MM.1S (cell line): ENCODE data around the gene EPN3.

Experiments used
- DNase-seq: peaks from one replicate; pipeline ENCODE4 v3.0.0-alpha.2; 2015
- H2AFZ ChIP-seq: fragments of 300-600 bp; sonication (generic); 2 replicates; pipeline ENCODE4 v1.6.0; 2016; ENCODE audit warnings: antibody characterized with exemption, low read length
- H3F3A ChIP-seq: fragments of 300-600 bp; sonication (generic); 2 replicates; pipeline ENCODE4 v1.6.1; 2016; ENCODE audit warnings: mild to moderate bottlenecking, antibody characterized with exemption, low read length, moderate library complexity, mixed read lengths; ENCODE audit not compliant: insufficient read depth
- H3K27ac ChIP-seq: fragments of 300-600 bp; sonication (generic); 2 replicates; pipeline ENCODE4 v1.5.1; 2016; ENCODE audit warnings: mild to moderate bottlenecking, low read length
- H3K27me3 ChIP-seq: fragments of 300-600 bp; sonication (generic); replicated peaks from 2 replicates; pipeline ENCODE4 v1.6.0; 2016; ENCODE audit warnings: low read length; ENCODE audit not compliant: insufficient read depth
- H3K36me3 ChIP-seq: fragments of 300-600 bp; sonication (generic); replicated peaks from 2 replicates; pipeline ENCODE4 v1.6.1; 2016; ENCODE audit warnings: mild to moderate bottlenecking, low read length, mixed read lengths; ENCODE audit not compliant: insufficient read depth
- H3K4me1 ChIP-seq: fragments of 300-600 bp; sonication (generic); 2 replicates; pipeline ENCODE4 v1.6.1; 2016; ENCODE audit warnings: low read length, mixed read lengths
- H3K4me2 ChIP-seq: fragments of 300-600 bp; sonication (generic); 2 replicates; pipeline ENCODE4 v1.6.0; 2016; ENCODE audit warnings: low read depth, low read length
- H3K4me3 ChIP-seq: fragments of 300-600 bp; sonication (generic); 2 replicates; pipeline ENCODE4 v1.5.1; 2016; ENCODE audit warnings: low read length, mixed read lengths
- H3K79me2 ChIP-seq: fragments of 300-600 bp; sonication (generic); 2 replicates; pipeline ENCODE4 v1.6.1; 2016; ENCODE audit warnings: mixed run types, low read length, mixed read lengths
- H3K9ac ChIP-seq: fragments of 300-600 bp; sonication (generic); 2 replicates; pipeline ENCODE4 v1.6.1; 2016; ENCODE audit warnings: low read length, mixed read lengths
- H3K9me2 ChIP-seq: fragments of 300-600 bp; sonication (generic); replicated peaks from 2 replicates; pipeline ENCODE4 v1.6.1; 2016; ENCODE audit warnings: mild to moderate bottlenecking, low read length, mixed read lengths; ENCODE audit not compliant: insufficient read depth
- H3K9me3 ChIP-seq: fragments of 300-600 bp; sonication (generic); replicated peaks from 2 replicates; pipeline ENCODE4 v1.6.1; 2016; ENCODE audit warnings: mild to moderate bottlenecking, low read length, mixed read lengths; ENCODE audit not compliant: insufficient read depth
- H4K20me1 ChIP-seq: fragments of 300-600 bp; sonication (generic); 2 replicates; pipeline ENCODE4 v1.6.1; 2016; ENCODE audit warnings: mild to moderate bottlenecking, low read length, moderate library complexity, mixed read lengths; ENCODE audit not compliant: insufficient read depth
- CTCF ChIP-seq: fragments of 300-600 bp; sonication (generic); IDR thresholded peaks from 2 replicates; pipeline ENCODE4 v1.5.1; 2016; ENCODE audit warnings: antibody characterized with exemption, low read length, mixed read lengths
- EZH2 ChIP-seq: fragments of 300-600 bp; sonication (generic); optimal IDR thresholded peaks from 2 replicates; pipeline ENCODE3; 2017; ENCODE audit warnings: low read depth, mild to moderate bottlenecking, antibody characterized with exemption, low read length, mixed read lengths
- EZH2phosphoT487 ChIP-seq: fragments of 300-600 bp; sonication (generic); IDR thresholded peaks from 2 replicates; pipeline ENCODE4 v1.6.1; 2018; ENCODE audit warnings: antibody characterized with exemption, low read length

The EPN3 gene

GRCh38 chr17:50576864-50577263 lies 44.3 kb downstream of the EPN3 start:
- H3F3A ChIP-seq, result no peaks in the 10 kb centered on the region
- H3K4me3 ChIP-seq, result no peak overlapping the region
- no peak overlapping the region for H2AFZ ChIP-seq
- H3K27me3 ChIP-seq, result peaks cover 100% of the 10 kb centered on the region
- H3K4me1 ChIP-seq, result no peaks in the 10 kb centered on the region
- no peaks in the 10 kb centered on the region for H3K36me3 ChIP-seq
- H3K27ac ChIP-seq, result no peak overlapping the region
- no peak for DNase-seq
- H3K4me2 ChIP-seq, result no peak overlapping the region
- H3K9me2 ChIP-seq, result no peaks in the 10 kb centered on the region
- no peaks in the 10 kb centered on the region for H3K79me2 ChIP-seq
- TF ChIP-seq EZH2phosphoT487, result no peak
- no peak for TF ChIP-seq EZH2
- H4K20me1 ChIP-seq, result no peaks in the 10 kb centered on the region
- H3K9ac ChIP-seq, result no peak overlapping the region
- no peaks in the 10 kb centered on the region for H3K9me3 ChIP-seq

- no peaks in the 10 kb centered on the region for H3K9me2 ChIP-seq
- TF ChIP-seq EZH2phosphoT487, result no peak
- no peak for TF ChIP-seq EZH2
- no peak for TF ChIP-seq CTCF
- DNase-seq, result no peak
- H3K9me3 ChIP-seq, result no peaks in the 10 kb centered on the region
- H3K4me3 ChIP-seq, result no peak overlapping the region
- H3K4me2 ChIP-seq, result no peak overlapping the region
- no peaks in the 10 kb centered on the region for H3F3A ChIP-seq
- no peaks in the 10 kb centered on the region for H3K79me2 ChIP-seq
- H3K4me1 ChIP-seq, result no peaks in the 10 kb centered on the region
- no peak overlapping the region for H3K9ac ChIP-seq
- no peak overlapping the region for H2AFZ ChIP-seq
- peaks cover 100% of the 10 kb centered on the region for H3K27me3 ChIP-seq
- no peak overlapping the region for H3K27ac ChIP-seq
- no peaks in the 10 kb centered on the region for H3K36me3 ChIP-seq
- no peaks in the 10 kb centered on the region for H4K20me1 ChIP-seq
Measured at GRCh38 chr17:50577451-50577954, 45.0 kb downstream of the EPN3 start.

- no peaks in the 10 kb centered on the region for H3K36me3 ChIP-seq
Measured at GRCh38 chr17:50578173-50578572, 45.6 kb downstream of the EPN3 start.

More at GRCh38 chr17:50578173-50578572, 45.6 kb downstream of the EPN3 start:
- Histone ChIP-seq H3K4me1 (no peaks in the 10 kb centered on the region), H3K9me3 (no peaks in the 10 kb centered on the region), H3K79me2 (no peaks in the 10 kb centered on the region), H3K4me2 (no peak overlapping the region), H3K4me3 (no peak overlapping the region), H3K9me2 (no peaks in the 10 kb centered on the region), H2AFZ (no peak overlapping the region), H4K20me1 (no peaks in the 10 kb centered on the region), H3K9ac (no peak overlapping the region), H3K27ac (no peak overlapping the region), H3K27me3 (peaks cover 100% of the 10 kb centered on the region), H3F3A (no peaks in the 10 kb centered on the region)
- TF ChIP-seq EZH2 (no peak), EZH2phosphoT487 (no peak), CTCF (no peak)
- DNase-seq, result no peak
